GM12892 (cell line): Measurements from ENCODE around the gene KLHL24.
"Not testable (repeated sequence)": the region's sequence is repeated elsewhere in the genome, so short reads cannot be mapped to it uniquely, and the experiment has no call there.

Experiments used
- POLR2A ChIP-seq: IDR thresholded peaks from 2 replicates; pipeline ENCODE4 v1.6.1; 2011; ENCODE audit warnings: low read depth, low read length, control low read depth
- POLR2AphosphoS5 ChIP-seq: IDR thresholded peaks from 2 replicates; pipeline ENCODE4 v1.6.1; 2011; ENCODE audit warnings: low read depth, low read length, control low read depth
- TAF1 ChIP-seq: IDR thresholded peaks from 2 replicates; pipeline ENCODE4 v1.6.1; 2011; ENCODE audit warnings: low read depth, mild to moderate bottlenecking, control low read depth, low read length, borderline replicate concordance

DNA sequence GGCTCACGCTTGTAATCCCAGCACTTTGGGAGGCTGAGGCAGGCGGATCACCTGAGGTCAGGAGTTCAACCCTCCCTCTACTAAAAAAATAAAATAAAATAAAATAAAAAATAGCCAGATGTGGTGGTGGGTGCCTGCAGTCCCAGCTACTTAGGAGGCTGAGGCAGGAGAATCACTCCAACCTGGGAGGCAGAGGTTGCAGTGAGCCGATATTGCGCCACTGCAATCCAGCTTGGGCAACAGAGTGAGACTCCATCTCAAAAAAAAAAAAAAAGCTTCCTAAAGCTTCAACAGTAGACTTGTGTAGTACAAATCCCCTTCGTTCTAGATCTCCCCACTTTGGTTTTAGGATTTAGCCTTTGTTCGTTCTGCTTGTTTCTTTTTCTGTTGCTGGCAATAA, 68.5 kb downstream of the KLHL24 start:
- not testable (repeated sequence) for TF ChIP-seq POLR2A, POLR2AphosphoS5, TAF1
